CD4-positive, CD25-positive, alpha-beta regulatory T cell (primary cell): ENCODE measurements around the gene BRD3OS. TPM values are rescaled to one million over a fixed set of nuclear protein-coding genes. Genes with fewer than 3 reads are reported as not detected.

ENCODE experiments used
- ATAC-seq, 2 donors: fragments of 150-1000 bp; cut with Tn5 transposase; one replicate each; pipeline ENCODE4 v1.10.0; 2021; ENCODE audit warnings: low read depth in 2 of 2, moderate number of reproducible peaks in 2 of 2, moderate library complexity in 1 of 2
- DNase-seq, 3 donors: peaks; one replicate each; pipeline versions ENCODE4 v3.0.0 to v3.0.0-alpha.2; 2012 to 2022; ENCODE audit warnings: mixed read lengths in 1 of 3
- H3K27ac ChIP-seq: one replicate; pipeline ENCODE4 v1.7.0; 2013; ENCODE audit warnings: mild to moderate bottlenecking, low read length; ENCODE audit not compliant: insufficient read depth, poor library complexity, severe bottlenecking
- H3K27me3 ChIP-seq: one replicate; pipeline ENCODE4 v1.7.0; 2013; ENCODE audit warnings: low read length; ENCODE audit not compliant: control insufficient read depth, insufficient read depth
- H3K36me3 ChIP-seq: one replicate; pipeline ENCODE4 v1.7.0; 2013; ENCODE audit warnings: mild to moderate bottlenecking, low read length, moderate library complexity; ENCODE audit not compliant: control insufficient read depth, insufficient read depth
- H3K4me1 ChIP-seq: 2 replicates; pipeline ENCODE4 v1.7.0; 2013; ENCODE audit warnings: mild to moderate bottlenecking, low read length; ENCODE audit not compliant: insufficient read depth, control insufficient read depth, poor library complexity, severe bottlenecking
- H3K4me3 ChIP-seq: one replicate; pipeline ENCODE4 v1.7.0; 2013; ENCODE audit warnings: low read depth, mild to moderate bottlenecking, low read length, moderate library complexity
- H3K9me3 ChIP-seq, 2 experiments: 1 replicate in 1 of 2; 2 replicates in 1 of 2; pipeline ENCODE4 v1.7.0; 2013; ENCODE audit warnings: low read length in 2 of 2, mild to moderate bottlenecking in 1 of 2, moderate library complexity in 1 of 2; ENCODE audit not compliant: control insufficient read depth in 2 of 2
- H3K27ac Mint-ChIP-seq, 3 donors: one replicate each; pipeline ENCODE4 v1.8.0; 2020 to 2022; ENCODE audit warnings: mild to moderate bottlenecking in 3 of 3, mixed read lengths in 3 of 3, moderate library complexity in 2 of 3
- H3K27me3 Mint-ChIP-seq: one replicate; pipeline ENCODE4 v1.8.0; 2022; ENCODE audit warnings: mild to moderate bottlenecking, mixed read lengths
- H3K36me3 Mint-ChIP-seq: one replicate; pipeline ENCODE4 v1.8.0; 2020; ENCODE audit warnings: mixed read lengths
- H3K4me1 Mint-ChIP-seq, 4 donors: one replicate each; pipeline ENCODE4 v1.8.0; 2020 to 2022; ENCODE audit warnings: mixed read lengths in 4 of 4, mild to moderate bottlenecking in 1 of 4
- H3K4me3 Mint-ChIP-seq, 4 donors: one replicate each; pipeline ENCODE4 v1.8.0; 2020 to 2022; ENCODE audit warnings: mild to moderate bottlenecking in 4 of 4, mixed read lengths in 4 of 4, moderate library complexity in 3 of 4
- H3K9me3 Mint-ChIP-seq, 7 donors: one replicate each; pipeline ENCODE4 v1.8.0; 2020 to 2022; ENCODE audit warnings: mixed read lengths in 7 of 7, mild to moderate bottlenecking in 3 of 7, moderate library complexity in 2 of 7
- polyA plus RNA-seq, 4 donors: library from polyadenylated mRNA; unstranded; fragments of 300-500 nt; fragmentation: Illumina TruSeq; gene quantifications; one replicate each; pipeline ENCODE4 v1.2.3, GENCODE V29; 2021
- total RNA-seq: library from RNA; stranded (reverse); gene quantifications from one replicate; pipeline ENCODE4 v1.2.3, GENCODE V29; 2022

Gene BRD3OS
- total and polyA plus RNA-seq, 5 donors from 2014 or later = 4.6 to 20.6 (median 16.8) TPM

DNA sequence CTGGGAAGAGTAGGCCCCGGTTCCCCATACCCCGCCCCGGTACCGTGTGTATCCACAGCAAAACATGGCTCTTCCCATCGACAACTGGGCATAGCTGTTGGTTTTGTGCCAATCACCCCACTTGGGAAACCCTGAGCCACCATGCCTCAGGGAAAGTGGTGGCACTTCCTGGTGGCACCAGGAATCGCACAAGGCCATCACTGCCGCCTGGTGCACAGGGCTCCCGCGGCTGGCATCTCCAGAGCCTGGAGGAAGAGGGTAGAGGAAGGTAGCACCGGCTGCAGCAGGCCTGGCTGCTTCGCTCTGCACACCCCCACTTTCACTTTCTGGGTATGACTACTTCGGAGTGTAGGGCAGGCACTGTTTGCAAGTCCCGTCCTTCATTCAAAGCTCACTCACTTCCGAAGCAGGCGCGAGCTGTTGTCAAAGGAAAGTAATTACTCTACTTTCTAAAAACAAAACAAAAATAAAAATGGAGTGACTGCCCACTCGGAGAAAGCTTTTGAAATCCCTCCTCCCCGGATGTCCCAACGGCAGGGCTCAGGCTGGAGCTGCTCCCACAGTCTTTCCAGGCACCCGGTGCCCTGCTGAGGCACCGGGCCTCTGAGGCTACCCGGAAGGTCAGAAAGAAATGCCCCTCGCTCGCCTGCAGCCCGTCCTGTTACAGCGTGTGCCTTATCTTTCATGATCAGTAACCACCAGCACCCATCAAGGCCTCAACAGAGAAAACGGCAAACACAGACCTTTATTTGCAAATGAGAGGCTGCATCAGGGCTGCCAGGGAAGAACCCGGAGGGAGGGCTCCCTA, 40.5 kb downstream of the BRD3OS start:
- Histone ChIP-seq H3K36me3 (no peaks in the 10 kb centered on the region), H3K4me3 (peak overlapping the region; percentile 74), H3K9me3 (no peaks in the 10 kb centered on the region), H3K27me3 (peaks cover 8% of the 10 kb centered on the region), H3K4me1 (peaks cover 35% of the 10 kb centered on the region), H3K27ac (peak overlapping the region; percentile 63)
- H3K27me3 Mint-ChIP-seq = peaks cover 19% of the 10 kb centered on the region
- peak; percentile 12 to 25 for ATAC-seq
- H3K4me1 Mint-ChIP-seq = peaks cover 0 to 55% (median 25%) of the 10 kb centered on the region in 4 donors
- H3K36me3 Mint-ChIP-seq = no peaks in the 10 kb centered on the region
- peaks cover 0 to 1% (median 0%) of the 10 kb centered on the region in 7 donors for H3K9me3 Mint-ChIP-seq
- DNase-seq = peak in 2 of 3 donors; percentile 48 to 88
- peak overlapping the region; percentile 74 to 92 (median 87) for H3K27ac Mint-ChIP-seq
- peak overlapping the region; percentile 89 to 98 (median 90) for H3K4me3 Mint-ChIP-seq

DNA sequence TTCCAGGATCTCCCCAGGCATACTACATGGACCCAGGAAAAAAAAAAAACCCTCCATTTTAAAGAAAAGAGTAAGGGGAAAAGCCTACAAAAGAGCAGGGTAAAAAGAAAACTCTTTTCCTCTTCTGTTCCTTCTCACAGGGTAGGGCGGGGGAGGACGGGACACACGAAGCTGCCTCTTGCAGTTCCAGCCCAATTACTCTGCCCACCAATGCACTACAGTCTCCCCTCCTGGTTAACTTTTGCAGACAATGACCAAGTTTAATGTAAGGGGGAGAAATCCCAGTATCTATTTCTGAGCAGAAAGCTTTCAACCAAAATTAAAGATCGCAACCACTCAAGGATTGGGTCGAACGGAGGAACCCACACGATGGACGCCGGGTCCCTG, 41.2 kb downstream of the BRD3OS start:
- Histone ChIP-seq H3K27me3 (peaks cover 8% of the 10 kb centered on the region), H3K9me3 (no peaks in the 10 kb centered on the region), H3K4me3 (peak overlapping the region; percentile 74), H3K27ac (peak overlapping the region; percentile 63), H3K4me1 (peaks cover 30% of the 10 kb centered on the region), H3K36me3 (no peaks in the 10 kb centered on the region)
- H3K27me3 Mint-ChIP-seq = peaks cover 23% of the 10 kb centered on the region
- no peaks in the 10 kb centered on the region for H3K36me3 Mint-ChIP-seq
- peaks cover 0 to 1% (median 0%) of the 10 kb centered on the region in 7 donors for H3K9me3 Mint-ChIP-seq
- DNase-seq (peak in 1 of 3 donors; percentile 19), ATAC-seq (no peak)
- peak overlapping the region; percentile 74 to 92 (median 87) for H3K27ac Mint-ChIP-seq
- H3K4me1 Mint-ChIP-seq = peaks cover 0 to 50% (median 24%) of the 10 kb centered on the region in 4 donors
- H3K4me3 Mint-ChIP-seq = peak overlapping the region; percentile 89 to 98 (median 90)

DNA sequence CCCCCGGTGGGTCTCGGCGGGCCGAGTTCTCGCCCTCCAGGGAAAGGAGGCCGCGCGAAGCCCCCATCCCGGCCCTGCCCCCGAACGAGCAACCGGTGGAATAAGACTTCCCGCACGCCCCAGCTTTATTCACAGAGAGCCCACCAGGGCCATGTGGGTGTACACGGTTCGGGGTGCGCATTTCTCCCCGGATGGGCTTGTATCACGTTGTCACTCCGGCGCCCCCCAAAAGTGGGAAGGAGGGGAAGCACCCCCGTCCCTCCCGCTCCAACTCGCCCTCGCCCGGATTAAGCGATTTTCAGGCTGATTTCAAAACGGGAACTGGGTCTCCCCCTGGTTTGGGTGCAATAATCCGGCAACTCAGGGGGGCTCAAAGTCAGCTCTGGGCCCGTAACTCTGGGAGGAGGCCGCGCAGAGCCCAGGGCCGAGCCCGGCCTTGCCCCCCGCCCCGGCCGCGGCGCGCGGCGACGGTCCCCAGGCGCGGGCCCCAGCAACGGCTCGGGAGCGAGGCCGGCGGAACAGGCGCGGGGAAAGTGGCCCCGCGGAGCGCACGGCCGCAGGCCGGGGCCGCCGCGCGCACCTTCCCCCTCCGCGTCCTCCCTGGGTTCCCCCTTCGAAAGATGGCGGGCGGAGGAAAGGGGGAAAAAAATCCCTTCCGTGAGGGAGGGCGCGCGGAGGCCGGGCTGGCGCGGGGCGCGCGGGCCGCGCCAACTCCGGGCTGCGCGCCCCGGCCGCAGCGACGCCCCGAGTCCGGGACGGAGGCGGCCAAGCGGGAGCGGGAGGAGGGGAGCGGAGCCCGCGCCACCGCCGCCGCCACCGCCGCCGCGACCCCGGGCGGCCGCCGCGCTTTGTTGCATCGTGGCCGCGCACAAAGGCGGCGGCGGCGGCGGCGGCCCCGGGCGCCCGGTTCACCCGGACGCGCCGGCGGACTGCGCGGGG, 41.9 kb downstream of the BRD3OS start:
- Histone ChIP-seq H3K27me3 (peaks cover 8% of the 10 kb centered on the region), H3K27ac (no peak overlapping the region), H3K9me3 (no peaks in the 10 kb centered on the region), H3K4me1 (peaks cover 30% of the 10 kb centered on the region), H3K36me3 (no peaks in the 10 kb centered on the region), H3K4me3 (peak overlapping the region; percentile 74)
- peak in 1 of 2 donors; percentile 8 for ATAC-seq
- DNase-seq = peak; percentile 29 to 53 (median 30)
- H3K9me3 Mint-ChIP-seq = peaks cover 0 to 1% (median 0%) of the 10 kb centered on the region in 7 donors
- peak overlapping the region in 1 of 3 donors; percentile 92 for H3K27ac Mint-ChIP-seq
- peak overlapping the region; percentile 89 to 98 (median 90) for H3K4me3 Mint-ChIP-seq
- peaks cover 0 to 49% (median 24%) of the 10 kb centered on the region in 4 donors for H3K4me1 Mint-ChIP-seq
- no peaks in the 10 kb centered on the region for H3K36me3 Mint-ChIP-seq
- H3K27me3 Mint-ChIP-seq = peaks cover 28% of the 10 kb centered on the region

DNA sequence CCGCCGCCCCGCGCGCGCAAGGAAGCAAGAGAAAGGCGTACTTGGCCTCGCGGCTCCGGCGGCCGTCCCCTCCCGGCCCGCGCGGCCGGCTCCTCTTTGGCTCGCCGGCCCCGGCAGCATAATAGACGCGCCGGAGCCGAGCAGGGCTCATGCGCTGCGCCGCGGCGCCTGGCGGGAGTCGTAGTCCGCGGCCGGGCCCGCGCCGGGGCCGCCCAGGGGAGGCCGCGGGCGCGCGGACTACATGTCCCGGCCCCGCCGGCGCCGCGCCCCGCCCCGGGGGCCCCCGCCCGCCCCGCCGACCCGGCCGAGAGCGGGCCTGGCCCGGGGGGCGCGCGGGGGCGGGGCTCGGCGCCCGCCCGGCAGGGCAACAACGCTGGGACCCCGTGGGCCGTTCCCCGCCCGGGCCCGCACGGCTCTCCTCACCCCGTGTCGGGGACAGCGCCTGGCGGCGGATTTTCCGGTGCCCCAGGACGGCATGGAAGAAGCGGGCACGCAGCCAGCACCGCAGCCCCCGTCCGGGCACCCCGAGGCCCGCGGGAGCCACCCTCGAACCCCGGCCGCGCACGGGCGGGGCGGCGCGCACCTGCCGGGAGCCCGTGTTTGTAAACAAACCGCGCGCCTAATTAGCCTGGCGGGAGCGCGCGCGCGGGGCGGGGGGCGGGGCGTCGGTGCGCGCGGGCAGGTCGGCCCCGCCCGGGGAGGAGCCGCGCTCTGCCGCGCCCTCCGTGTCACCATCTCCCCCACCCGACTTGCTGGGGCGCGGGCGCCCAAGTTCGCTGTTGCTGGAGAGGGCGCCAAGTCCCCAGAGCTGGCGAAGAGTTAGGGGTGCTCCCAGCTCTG, 42.8 kb downstream of the BRD3OS start, which contains the start of gene BRD3:
TSS of gene BRD3 (minus strand) at position 123 of the 840 bp plus-strand sequence. CDS start 14,549 bp downstream, outside the sequence.
- Mint-ChIP-seq H3K27me3 (peaks cover 38% of the 10 kb centered on the region), H3K4me3 (peak within 1 kb of the TSS; percentile 89 to 98 (median 95)), H3K9me3 (peaks cover 0 to 1% (median 0%) of the 10 kb centered on the region in 7 donors), H3K4me1 (peaks cover 0 to 40% (median 23%) of the 10 kb centered on the region in 4 donors), H3K27ac (peak within 1 kb of the TSS; percentile 77 to 98 (median 94)), H3K36me3 (no peaks in the 10 kb centered on the region)
- H3K9me3 ChIP-seq = no peaks in the 10 kb centered on the region
- peak within 1 kb of the TSS; percentile 71 for H3K4me3 ChIP-seq
- DNase-seq (peak; percentile 76 to 90 (median 85)), ATAC-seq (peak; percentile 86 to 89)
- H3K4me1 ChIP-seq = peaks cover 30% of the 10 kb centered on the region
- H3K27ac ChIP-seq = peak within 1 kb of the TSS; percentile 86
- peaks cover 8% of the 10 kb centered on the region for H3K27me3 ChIP-seq
- H3K36me3 ChIP-seq = no peaks in the 10 kb centered on the region

DNA sequence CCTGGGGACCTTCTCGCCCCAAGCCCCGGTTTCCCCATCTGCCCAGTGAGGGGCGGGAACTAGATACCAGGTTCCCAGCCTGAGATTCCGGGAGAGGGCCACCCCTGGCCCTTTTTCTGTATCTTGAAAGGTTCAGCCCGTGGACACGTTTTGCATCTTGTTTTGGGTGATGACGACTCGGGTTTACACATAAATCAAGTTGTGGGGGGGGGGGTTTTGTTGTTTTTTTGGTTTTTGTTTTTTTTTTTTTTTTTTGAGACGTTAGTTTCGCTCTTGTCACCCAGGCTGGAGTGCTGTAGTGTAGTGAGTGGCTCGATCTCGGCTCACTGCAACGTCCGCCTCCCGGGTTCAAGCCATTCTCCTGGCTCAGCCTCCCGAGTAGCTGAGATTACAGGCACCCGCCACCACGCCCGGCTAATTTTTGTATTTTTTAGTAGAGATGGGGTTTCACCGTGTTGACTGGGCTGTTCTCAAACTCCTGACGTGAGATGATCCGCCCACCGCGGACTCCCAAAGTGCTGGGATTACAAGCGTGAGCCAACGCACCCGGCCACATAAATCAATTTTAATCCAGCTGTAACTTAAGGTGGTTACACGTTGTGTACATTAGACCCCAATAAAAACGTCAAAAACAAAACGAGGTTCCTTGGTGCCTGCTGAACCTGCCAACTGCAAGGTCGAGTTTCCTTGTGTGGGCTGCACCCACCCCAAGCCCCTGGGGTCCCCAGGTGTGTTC, 43.6 kb downstream of the BRD3OS start:
- Histone ChIP-seq H3K4me3 (peak overlapping the region; percentile 71), H3K9me3 (no peaks in the 10 kb centered on the region), H3K27me3 (peaks cover 8% of the 10 kb centered on the region), H3K4me1 (peaks cover 30% of the 10 kb centered on the region), H3K27ac (peak overlapping the region; percentile 86), H3K36me3 (no peaks in the 10 kb centered on the region)
- Mint-ChIP-seq H3K9me3 (peaks cover 0 to 3% (median 0%) of the 10 kb centered on the region in 7 donors), H3K36me3 (no peaks in the 10 kb centered on the region), H3K27ac (peak overlapping the region; percentile 77 to 98 (median 94)), H3K4me1 (peaks cover 0 to 33% (median 19%) of the 10 kb centered on the region in 4 donors), H3K4me3 (peak overlapping the region; percentile 89 to 97 (median 94)), H3K27me3 (peaks cover 39% of the 10 kb centered on the region)
- ATAC-seq (peak in 1 of 2 donors; percentile 0), DNase-seq (no peak)

DNA sequence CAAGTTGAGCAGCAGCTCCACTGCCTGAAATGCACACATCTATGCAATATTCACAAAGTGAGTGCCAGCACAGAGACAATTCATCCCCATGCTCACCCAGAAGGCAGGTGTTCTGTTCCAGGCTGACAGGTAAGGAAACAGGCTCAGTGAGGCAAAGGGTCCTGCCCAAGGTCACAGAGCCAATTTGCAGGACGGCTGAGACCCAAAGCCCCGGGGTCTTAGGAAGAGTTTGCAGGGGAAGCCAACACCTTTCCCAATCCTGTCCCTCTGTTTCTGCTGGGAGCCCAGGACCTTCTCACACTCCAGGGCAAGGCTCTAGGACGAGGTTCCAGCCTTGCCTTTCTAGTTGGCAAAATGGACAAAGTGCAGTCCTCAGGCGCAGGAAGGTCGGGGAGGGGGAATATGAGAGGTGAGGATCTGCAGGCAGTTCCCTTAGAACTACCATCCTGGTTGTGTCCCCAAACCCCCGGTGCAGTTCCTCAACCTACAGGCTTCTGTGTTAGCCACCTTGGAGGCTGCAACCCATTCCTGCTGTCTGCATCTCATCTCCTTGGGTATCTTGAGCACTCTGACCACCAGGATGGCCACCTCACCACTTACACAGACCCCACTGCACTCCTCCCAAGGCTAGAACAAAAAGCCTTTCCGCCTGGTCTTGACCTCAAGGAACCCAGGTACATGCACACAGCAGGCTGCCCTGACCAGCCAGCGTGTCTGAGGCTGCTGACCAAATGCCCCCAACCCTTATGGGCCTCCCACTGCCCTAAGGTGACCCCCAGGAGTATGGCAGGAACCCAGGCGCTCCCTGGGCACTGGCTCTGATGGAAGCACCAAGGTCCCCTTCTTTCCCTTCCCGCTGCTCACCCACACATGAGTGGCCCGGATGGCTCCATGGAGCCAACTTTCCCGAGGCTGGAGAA, 44.5 kb downstream of the BRD3OS start:
- Mint-ChIP-seq H3K27ac (peak overlapping the region in 2 of 3 donors; percentile 94 to 98), H3K36me3 (no peaks in the 10 kb centered on the region), H3K4me1 (peaks cover 0 to 29% (median 16%) of the 10 kb centered on the region in 4 donors), H3K9me3 (peaks cover 0 to 4% (median under 1%) of the 10 kb centered on the region in 7 donors), H3K27me3 (peaks cover 39% of the 10 kb centered on the region), H3K4me3 (peak overlapping the region; percentile 89 to 97 (median 94))
- Histone ChIP-seq H3K4me3 (peak overlapping the region; percentile 71), H3K27me3 (peaks cover 8% of the 10 kb centered on the region), H3K36me3 (no peaks in the 10 kb centered on the region), H3K27ac (no peak overlapping the region), H3K9me3 (no peaks in the 10 kb centered on the region), H3K4me1 (peaks cover 30% of the 10 kb centered on the region)
- ATAC-seq (no peak), DNase-seq (no peak)
